ENCODE results near the gene HLA-DQA1. TPM values are rescaled to one million over a fixed set of nuclear protein-coding genes. Genes with fewer than 3 reads are reported as not detected.
"Not testable (repeated sequence)": the region's sequence is repeated elsewhere in the genome, so short reads cannot be mapped to it uniquely, and the experiment has no call there.

The HLA-DQA1 gene
- total RNA-seq, 1 experiment from 2014 or later, result 0.86 TPM

- ChIA-PET CTCF (no interaction called here), POLR2A (no interaction called here), RAD21 (ENCODE audit: low non-redundant PET in 1 of 2, low total read pairs in 2 of 2, uncharacterized antibody in 2 of 2, unreplicated experiment in 2 of 2) (no interaction called here)
- DNase-seq (ENCODE audit: low read depth, low spot score) (no peak), ATAC-seq (no peak)
- H3K79me2 ChIP-seq (ENCODE audit: insufficient read depth, low read length), result no peaks in the 10 kb centered on the region
- no peaks in the 10 kb centered on the region for H3K9me2 ChIP-seq (ENCODE audit: insufficient read depth)
- H3K4me1 ChIP-seq (ENCODE audit: control insufficient read depth in 1 of 2, insufficient read depth in 2 of 2, low read length in 2 of 2), result no peaks in the 10 kb centered on the region
- H3K9me3 ChIP-seq (ENCODE audit: control insufficient read depth in 1 of 2, insufficient read depth in 1 of 2, low read depth in 1 of 2, low read length in 2 of 2), result no peaks in the 10 kb centered on the region
- no peak overlapping the region for H2AFZ ChIP-seq (ENCODE audit: low read depth, low read length, poor library complexity, severe bottlenecking)
- H4K20me1 ChIP-seq (ENCODE audit: insufficient read depth), result no peaks in the 10 kb centered on the region
- intact Hi-C loops (cut with micrococcal nuclease), result no loop called here
- no peak overlapping the region for H3K27ac ChIP-seq (ENCODE audit: low read depth, low read length)
- no peaks in the 10 kb centered on the region for H3K36me3 ChIP-seq (ENCODE audit: control insufficient read depth in 1 of 2, insufficient read depth in 2 of 2, low read length in 2 of 2)
- TF ChIP-seq ZBTB33 (IDR thresholded peaks at IDR 0.05; ENCODE audit: extremely low read depth, insufficient replicate concordance, low read length) (no peak), ELF1 (IDR thresholded peaks at IDR 0.05; ENCODE audit: borderline replicate concordance, low read depth) (no peak), POLR2AphosphoS5 (IDR thresholded peaks at IDR 0.05; ENCODE audit: low read depth, low read length) (no peak), YY1 (IDR thresholded peaks at IDR 0.05; ENCODE audit: extremely low read depth, insufficient replicate concordance, low read depth, low read length) (no peak), SP1 (IDR thresholded peaks at IDR 0.05; ENCODE audit: low read depth) (no peak), EGR1 (IDR thresholded peaks at IDR 0.05; ENCODE audit: low read depth) (no peak), ATF3 (IDR thresholded peaks at IDR 0.05) (no peak), CTCF (IDR thresholded peaks at IDR 0.05 in 2 of 3, conservative IDR thresholded peaks at IDR 0.05 in 1 of 3; ENCODE audit: borderline replicate concordance in 1 of 3, insufficient read depth in 1 of 3, low read depth in 2 of 3, low read length in 2 of 3) (no peak), MAX (IDR thresholded peaks at IDR 0.05) (no peak), CBX3 (IDR thresholded peaks at IDR 0.05; ENCODE audit: low read depth) (no peak), JUND (IDR thresholded peaks at IDR 0.05) (no peak), EZH2phosphoT487 (IDR thresholded peaks at IDR 0.05; ENCODE audit: borderline replicate concordance) (no peak)
- H3K4me3 ChIP-seq (replicated peaks in 1 of 2; ENCODE audit: low read depth in 1 of 2, low read length in 2 of 2), result no peak overlapping the region
- no peak overlapping the region for H3K9ac ChIP-seq (ENCODE audit: low read length)
- no peaks in the 10 kb centered on the region for H3K27me3 ChIP-seq (ENCODE audit: insufficient read depth, low read length)
- no peak overlapping the region for H3K4me2 ChIP-seq (ENCODE audit: low read length)
- no TSS peak for BruUV-seq (replicated peaks)
Observed at GRCh38 chr6:32655203-32655710, 18.1 kb downstream of the HLA-DQA1 start.

GRCh38 chr6:32657329-32657728 lies 20.1 kb downstream of the HLA-DQA1 start:
- H3K27ac ChIP-seq (ENCODE audit: low read depth, low read length); CTCF ChIA-PET; H2AFZ ChIP-seq (ENCODE audit: low read depth, low read length, poor library complexity, severe bottlenecking); BruUV-seq (replicated peaks); H3K4me1 ChIP-seq (ENCODE audit: control insufficient read depth in 1 of 2, insufficient read depth in 2 of 2, low read length in 2 of 2); H3K9me3 ChIP-seq (ENCODE audit: control insufficient read depth in 1 of 2, insufficient read depth in 1 of 2, low read depth in 1 of 2, low read length in 2 of 2); H3K79me2 ChIP-seq (ENCODE audit: insufficient read depth, low read length); POLR2A ChIA-PET; H3K4me2 ChIP-seq (ENCODE audit: low read length); H3K9me2 ChIP-seq (ENCODE audit: insufficient read depth); intact Hi-C loops (cut with micrococcal nuclease); ATAC-seq; DNase-seq (ENCODE audit: low read depth, low spot score); H3K36me3 ChIP-seq (ENCODE audit: control insufficient read depth in 1 of 2, insufficient read depth in 2 of 2, low read length in 2 of 2); H3K4me3 ChIP-seq (replicated peaks in 1 of 2; ENCODE audit: low read depth in 1 of 2, low read length in 2 of 2); RAD21 ChIA-PET (ENCODE audit: low non-redundant PET in 1 of 2, low total read pairs in 2 of 2, uncharacterized antibody in 2 of 2, unreplicated experiment in 2 of 2); H3K27me3 ChIP-seq (ENCODE audit: insufficient read depth, low read length); H3K9ac ChIP-seq (ENCODE audit: low read length); H4K20me1 ChIP-seq (ENCODE audit: insufficient read depth): not testable (repeated sequence)
